HL-60 (cell line): ENCODE data around the gene IRF2BP2.

Source experiments
- CTCF ChIP-seq: IDR thresholded peaks from one replicate; pipeline ENCODE4 v1.5.1; 2011; ENCODE audit warnings: low read length, control low read depth, inconsistent platforms; ENCODE audit not compliant: insufficient read depth
- GABPA ChIP-seq: IDR thresholded peaks from 2 replicates; pipeline ENCODE4 v1.6.1; 2012; ENCODE audit warnings: low read depth
- POLR2AphosphoS5 ChIP-seq: IDR thresholded peaks from 2 replicates; pipeline ENCODE4 v1.6.1; 2012; ENCODE audit warnings: low read depth
- REST ChIP-seq: IDR thresholded peaks from 2 replicates; pipeline ENCODE4 v1.6.1; 2012; ENCODE audit warnings: low read depth; ENCODE audit not compliant: insufficient replicate concordance

- TF ChIP-seq CTCF (no peak), REST (no peak), POLR2AphosphoS5 (no peak), GABPA (no peak)
Measured at GRCh38 chr1:234619071-234619480, 9.1 kb upstream of the IRF2BP2 start.
